Measurements from ENCODE around the gene TOR3A.

TOR3A gene

GRCh38 chr1:179090923-179091322 lies 9.1 kb downstream of the TOR3A start:
- ChIA-PET CTCF (interaction anchor here (1.0 kb wide), 1 partner anchor 15 kb away, joined by 3 read pairs; no protein-coding TSS in a partner anchor), POLR2A (interaction anchor here (0.8 to 1.2 kb wide), 3 partner anchors 8 to 9 kb away, joined by 3 to 4 read pairs (median 3); partner anchors contain the start of gene TOR3A)

GRCh38 chr1:179091691-179092165 lies 9.9 kb downstream of the TOR3A start:
- ChIA-PET CTCF (interaction anchor here (0.6 kb wide), 1 partner anchor 29 kb away, joined by 3 read pairs; no protein-coding TSS in a partner anchor), POLR2A (interaction anchor here (0.9 kb wide), 1 partner anchor 9 kb away, joined by 3 read pairs; no protein-coding TSS in a partner anchor)
- no peak for TF ChIP-seq ELF4 (IDR thresholded peaks at IDR 0.05)
- TF ChIP-seq FOXA1 (IDR thresholded peaks at IDR 0.05): no peak
- TF ChIP-seq LEF1 (IDR thresholded peaks at IDR 0.05; ENCODE audit: borderline replicate concordance): no peak
- TF ChIP-seq PKNOX1 (IDR thresholded peaks at IDR 0.05): no peak
- no peak for TF ChIP-seq ZNF384 (IDR thresholded peaks at IDR 0.05)
- TF ChIP-seq L3MBTL2 (conservative IDR thresholded peaks at IDR 0.05): no peak
- no peak for TF ChIP-seq HDGF (IDR thresholded peaks at IDR 0.05; ENCODE audit: borderline replicate concordance)
- TF ChIP-seq FOXK2 (IDR thresholded peaks at IDR 0.05): no peak
- no peak for TF ChIP-seq ARNT (IDR thresholded peaks at IDR 0.05)
- no peak for TF ChIP-seq NFRKB (IDR thresholded peaks at IDR 0.05)
- no peak for TF ChIP-seq SP1 (IDR thresholded peaks at IDR 0.05)
- TF ChIP-seq TARDBP (IDR thresholded peaks at IDR 0.05): no peak
- TF ChIP-seq SUZ12 (IDR thresholded peaks at IDR 0.05): no peak
- TF ChIP-seq BHLHE40 (IDR thresholded peaks at IDR 0.05; ENCODE audit: borderline replicate concordance): no peak
- no peak for TF ChIP-seq CTBP1 (IDR thresholded peaks at IDR 0.05; ENCODE audit: borderline replicate concordance)
- TF ChIP-seq FOXM1 (IDR thresholded peaks at IDR 0.05; ENCODE audit: borderline replicate concordance): no peak
- DNase-seq (ENCODE audit: extremely low spot score): no peak

More at GRCh38 chr1:179090923-179091322, 9.1 kb downstream of the TOR3A start:
- TF ChIP-seq FOXA1 (IDR thresholded peaks at IDR 0.05): no peak
- no peak for TF ChIP-seq L3MBTL2 (conservative IDR thresholded peaks at IDR 0.05)
- TF ChIP-seq TARDBP (IDR thresholded peaks at IDR 0.05): no peak
- no peak for TF ChIP-seq CTBP1 (IDR thresholded peaks at IDR 0.05; ENCODE audit: borderline replicate concordance)
- TF ChIP-seq ELF4 (IDR thresholded peaks at IDR 0.05): no peak
- no peak for TF ChIP-seq NFRKB (IDR thresholded peaks at IDR 0.05)
- no peak for TF ChIP-seq SUZ12 (IDR thresholded peaks at IDR 0.05)
- no peak for TF ChIP-seq BHLHE40 (IDR thresholded peaks at IDR 0.05; ENCODE audit: borderline replicate concordance)
- no peak for TF ChIP-seq ZNF384 (IDR thresholded peaks at IDR 0.05)
- TF ChIP-seq HDGF (IDR thresholded peaks at IDR 0.05; ENCODE audit: borderline replicate concordance): no peak
- no peak for TF ChIP-seq SP1 (IDR thresholded peaks at IDR 0.05)
- TF ChIP-seq LEF1 (IDR thresholded peaks at IDR 0.05; ENCODE audit: borderline replicate concordance): no peak
- TF ChIP-seq FOXM1 (IDR thresholded peaks at IDR 0.05; ENCODE audit: borderline replicate concordance): no peak
- no peak for TF ChIP-seq FOXK2 (IDR thresholded peaks at IDR 0.05)
- DNase-seq (ENCODE audit: extremely low spot score): no peak

- TF ChIP-seq BHLHE40 (IDR thresholded peaks at IDR 0.05; ENCODE audit: borderline replicate concordance): no peak
- TF ChIP-seq SUZ12 (IDR thresholded peaks at IDR 0.05): no peak
- no peak for TF ChIP-seq FOXK2 (IDR thresholded peaks at IDR 0.05)
- TF ChIP-seq FOXM1 (IDR thresholded peaks at IDR 0.05; ENCODE audit: borderline replicate concordance): no peak
- TF ChIP-seq ELF4 (IDR thresholded peaks at IDR 0.05): no peak
- no peak for TF ChIP-seq PKNOX1 (IDR thresholded peaks at IDR 0.05)
- no peak for TF ChIP-seq SP1 (IDR thresholded peaks at IDR 0.05)
- no peak for TF ChIP-seq L3MBTL2 (conservative IDR thresholded peaks at IDR 0.05)
- TF ChIP-seq FOXA1 (IDR thresholded peaks at IDR 0.05): no peak
- no peak for TF ChIP-seq HDGF (IDR thresholded peaks at IDR 0.05; ENCODE audit: borderline replicate concordance)
- no peak for TF ChIP-seq LEF1 (IDR thresholded peaks at IDR 0.05; ENCODE audit: borderline replicate concordance)
- no peak for TF ChIP-seq ARNT (IDR thresholded peaks at IDR 0.05)
- no peak for TF ChIP-seq NFRKB (IDR thresholded peaks at IDR 0.05)
- no peak for DNase-seq (ENCODE audit: extremely low spot score)
- ChIA-PET CTCF (no interaction called here), POLR2A (interaction anchor here (0.9 kb wide), 1 partner anchor 11 kb away, joined by 3 read pairs; the partner anchor contains the start of gene TOR3A)
Observed at GRCh38 chr1:179092896-179093461, 11.1 kb downstream of the TOR3A start.

- no peak for TF ChIP-seq ARNT (IDR thresholded peaks at IDR 0.05)
- no peak for TF ChIP-seq ELF4 (IDR thresholded peaks at IDR 0.05)
- no peak for TF ChIP-seq NFRKB (IDR thresholded peaks at IDR 0.05)
- TF ChIP-seq FOXA1 (IDR thresholded peaks at IDR 0.05): no peak
- no peak for TF ChIP-seq BHLHE40 (IDR thresholded peaks at IDR 0.05; ENCODE audit: borderline replicate concordance)
- no peak for TF ChIP-seq LEF1 (IDR thresholded peaks at IDR 0.05; ENCODE audit: borderline replicate concordance)
- no peak for TF ChIP-seq CTBP1 (IDR thresholded peaks at IDR 0.05; ENCODE audit: borderline replicate concordance)
- TF ChIP-seq SUZ12 (IDR thresholded peaks at IDR 0.05): no peak
- no peak for TF ChIP-seq TARDBP (IDR thresholded peaks at IDR 0.05)
- TF ChIP-seq ZNF384 (IDR thresholded peaks at IDR 0.05): no peak
- no peak for TF ChIP-seq FOXM1 (IDR thresholded peaks at IDR 0.05; ENCODE audit: borderline replicate concordance)
- TF ChIP-seq L3MBTL2 (conservative IDR thresholded peaks at IDR 0.05): no peak
- TF ChIP-seq HDGF (IDR thresholded peaks at IDR 0.05; ENCODE audit: borderline replicate concordance): no peak
- TF ChIP-seq SP1 (IDR thresholded peaks at IDR 0.05): no peak
- TF ChIP-seq PKNOX1 (IDR thresholded peaks at IDR 0.05): no peak
- TF ChIP-seq FOXK2 (IDR thresholded peaks at IDR 0.05): no peak
- POLR2A ChIA-PET: no interaction called here
- DNase-seq (ENCODE audit: extremely low spot score): no peak
- CTCF ChIA-PET: no interaction called here
Observed at GRCh38 chr1:179094818-179095217, 12.9 kb downstream of the TOR3A start.

GRCh38 chr1:179095377-179095776 lies 13.5 kb downstream of the TOR3A start:
- TF ChIP-seq PKNOX1 (IDR thresholded peaks at IDR 0.05) (no peak), FOXK2 (IDR thresholded peaks at IDR 0.05) (no peak), L3MBTL2 (conservative IDR thresholded peaks at IDR 0.05) (no peak), HDGF (IDR thresholded peaks at IDR 0.05; ENCODE audit: borderline replicate concordance) (no peak), BHLHE40 (IDR thresholded peaks at IDR 0.05; ENCODE audit: borderline replicate concordance) (no peak), FOXM1 (IDR thresholded peaks at IDR 0.05; ENCODE audit: borderline replicate concordance) (no peak), SP1 (IDR thresholded peaks at IDR 0.05) (no peak), LEF1 (IDR thresholded peaks at IDR 0.05; ENCODE audit: borderline replicate concordance) (no peak), TARDBP (IDR thresholded peaks at IDR 0.05) (no peak), NFRKB (IDR thresholded peaks at IDR 0.05) (no peak), SUZ12 (IDR thresholded peaks at IDR 0.05) (no peak), ARNT (IDR thresholded peaks at IDR 0.05) (no peak), CTBP1 (IDR thresholded peaks at IDR 0.05; ENCODE audit: borderline replicate concordance) (no peak), ZNF384 (IDR thresholded peaks at IDR 0.05) (no peak), FOXA1 (IDR thresholded peaks at IDR 0.05) (no peak), ELF4 (IDR thresholded peaks at IDR 0.05) (no peak)
- ChIA-PET CTCF (no interaction called here), POLR2A (no interaction called here)
- no peak for DNase-seq (ENCODE audit: extremely low spot score)
